NB4 (cell line): ENCODE data around the gene TADA3.
A peak's percentile ranks its signal among the peaks of the same experiment; 100 is the strongest.

ENCODE experiments used
- DNase-seq: peaks from one replicate; pipeline ENCODE4 v3.0.0; 2010; ENCODE audit warnings: low read depth
- H3K4me3 ChIP-seq: one replicate; pipeline ENCODE4 v1.5.1; 2011; ENCODE audit warnings: mild to moderate bottlenecking, low read depth, low read length, moderate library complexity
- MAX ChIP-seq: IDR thresholded peaks from 2 replicates; pipeline ENCODE4 v1.6.1; 2011; ENCODE audit warnings: low read depth, low read length
- MYC ChIP-seq: IDR thresholded peaks from 2 replicates; pipeline ENCODE4 v1.6.1; 2011; ENCODE audit warnings: low read depth, low read length
- POLR2A ChIP-seq: IDR thresholded peaks from 2 replicates; pipeline ENCODE4 v1.6.1; 2011; ENCODE audit warnings: mild to moderate bottlenecking; ENCODE audit not compliant: insufficient read length; ENCODE audit errors: extremely low read depth
- TF ChIP-seq, protein P1 (sequence below): IDR thresholded peaks from one replicate; pipeline ENCODE4 v1.5.1; 2012; ENCODE audit warnings: low read depth, low read length

The TADA3 gene

GRCh38 chr3:9786209-9786739 is 6.0 kb downstream of the TADA3 start:
- peak; percentile 55 for DNase-seq
- no peak overlapping the region for H3K4me3 ChIP-seq
- TF ChIP-seq, protein P1, sequence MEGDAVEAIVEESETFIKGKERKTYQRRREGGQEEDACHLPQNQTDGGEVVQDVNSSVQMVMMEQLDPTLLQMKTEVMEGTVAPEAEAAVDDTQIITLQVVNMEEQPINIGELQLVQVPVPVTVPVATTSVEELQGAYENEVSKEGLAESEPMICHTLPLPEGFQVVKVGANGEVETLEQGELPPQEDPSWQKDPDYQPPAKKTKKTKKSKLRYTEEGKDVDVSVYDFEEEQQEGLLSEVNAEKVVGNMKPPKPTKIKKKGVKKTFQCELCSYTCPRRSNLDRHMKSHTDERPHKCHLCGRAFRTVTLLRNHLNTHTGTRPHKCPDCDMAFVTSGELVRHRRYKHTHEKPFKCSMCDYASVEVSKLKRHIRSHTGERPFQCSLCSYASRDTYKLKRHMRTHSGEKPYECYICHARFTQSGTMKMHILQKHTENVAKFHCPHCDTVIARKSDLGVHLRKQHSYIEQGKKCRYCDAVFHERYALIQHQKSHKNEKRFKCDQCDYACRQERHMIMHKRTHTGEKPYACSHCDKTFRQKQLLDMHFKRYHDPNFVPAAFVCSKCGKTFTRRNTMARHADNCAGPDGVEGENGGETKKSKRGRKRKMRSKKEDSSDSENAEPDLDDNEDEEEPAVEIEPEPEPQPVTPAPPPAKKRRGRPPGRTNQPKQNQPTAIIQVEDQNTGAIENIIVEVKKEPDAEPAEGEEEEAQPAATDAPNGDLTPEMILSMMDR: no peak
- TF ChIP-seq POLR2A (no peak), MYC (no peak), MAX (no peak)

DNA sequence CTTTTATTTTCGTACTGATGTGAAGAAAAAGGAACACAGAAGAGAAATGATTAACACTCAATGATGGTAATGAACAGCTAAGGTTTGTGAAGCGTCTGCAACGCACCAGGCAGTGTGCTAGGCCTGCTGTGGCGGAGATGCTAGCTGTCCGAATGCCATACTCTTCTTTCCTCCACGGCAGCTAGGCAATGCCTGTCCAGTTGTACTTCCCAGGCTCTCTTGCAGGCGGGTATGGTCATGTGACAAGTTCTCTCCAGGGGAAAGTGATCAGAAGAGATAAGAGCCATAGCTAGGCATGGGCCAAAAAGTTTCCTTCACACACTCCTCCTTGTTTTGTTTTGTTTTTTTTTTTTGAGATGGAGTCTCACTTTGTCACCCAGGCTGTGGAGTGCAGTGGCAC is 6.7 kb downstream of the TADA3 start:
- DNase-seq: peak; percentile 36
- TF ChIP-seq MYC (no peak), POLR2A (no peak), MAX (no peak)
- TF ChIP-seq, protein P1: no peak
- H3K4me3 ChIP-seq: no peak overlapping the region

DNA sequence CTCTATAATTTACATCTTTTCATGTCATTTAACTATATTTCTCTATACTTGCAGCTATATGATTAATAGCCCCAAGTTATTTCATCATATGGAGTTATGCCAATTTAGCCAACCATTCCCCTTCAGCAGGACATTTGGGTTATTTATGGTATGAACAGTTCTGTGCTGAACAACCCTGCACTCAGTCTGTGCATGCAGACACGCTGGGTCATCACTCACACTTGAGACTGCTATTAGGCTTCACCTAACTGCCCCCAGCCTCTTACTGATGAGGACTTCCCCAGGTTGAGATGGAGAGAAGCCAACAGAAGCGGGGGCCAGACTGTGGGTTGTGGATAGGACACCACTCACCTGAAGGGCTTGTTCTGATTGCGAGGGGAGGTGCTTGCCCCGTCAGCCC is 7.3 kb downstream of the TADA3 start:
- TF ChIP-seq, protein P1: no peak
- TF ChIP-seq POLR2A: no peak
- DNase-seq: no peak
- no peak overlapping the region for H3K4me3 ChIP-seq

- H3K4me3 ChIP-seq: no peak overlapping the region
- DNase-seq: no peak
- no peak for TF ChIP-seq POLR2A
- no peak for TF ChIP-seq MYC
- TF ChIP-seq MAX: no peak
- TF ChIP-seq, protein P1: no peak
These were observed 8.3 kb downstream of the TADA3 start for GRCh38 chr3:9783954-9784353.

DNA sequence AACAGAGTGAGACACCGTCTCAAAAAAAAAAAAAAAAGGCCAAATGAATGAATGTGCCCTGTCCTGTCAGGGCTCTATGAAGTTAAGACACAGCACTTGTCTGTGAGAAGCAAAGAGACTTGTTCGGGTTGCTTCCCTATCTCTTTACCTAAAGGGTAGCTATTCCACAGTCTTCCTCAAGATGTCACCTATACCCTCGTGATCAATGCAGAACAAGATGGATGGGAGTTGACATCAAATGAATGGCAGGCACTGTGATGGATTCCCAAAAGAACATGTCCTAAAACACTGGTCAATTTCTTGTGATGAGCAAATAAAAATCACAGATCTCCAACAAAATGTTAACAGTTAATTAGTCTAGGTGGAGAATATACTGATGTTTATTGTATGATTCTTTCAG is 9.5 kb downstream of the TADA3 start:
- TF ChIP-seq, protein P1: peak; percentile 38
- no peak for TF ChIP-seq MYC
- no peak overlapping the region for H3K4me3 ChIP-seq
- DNase-seq: peak; percentile 72

DNA sequence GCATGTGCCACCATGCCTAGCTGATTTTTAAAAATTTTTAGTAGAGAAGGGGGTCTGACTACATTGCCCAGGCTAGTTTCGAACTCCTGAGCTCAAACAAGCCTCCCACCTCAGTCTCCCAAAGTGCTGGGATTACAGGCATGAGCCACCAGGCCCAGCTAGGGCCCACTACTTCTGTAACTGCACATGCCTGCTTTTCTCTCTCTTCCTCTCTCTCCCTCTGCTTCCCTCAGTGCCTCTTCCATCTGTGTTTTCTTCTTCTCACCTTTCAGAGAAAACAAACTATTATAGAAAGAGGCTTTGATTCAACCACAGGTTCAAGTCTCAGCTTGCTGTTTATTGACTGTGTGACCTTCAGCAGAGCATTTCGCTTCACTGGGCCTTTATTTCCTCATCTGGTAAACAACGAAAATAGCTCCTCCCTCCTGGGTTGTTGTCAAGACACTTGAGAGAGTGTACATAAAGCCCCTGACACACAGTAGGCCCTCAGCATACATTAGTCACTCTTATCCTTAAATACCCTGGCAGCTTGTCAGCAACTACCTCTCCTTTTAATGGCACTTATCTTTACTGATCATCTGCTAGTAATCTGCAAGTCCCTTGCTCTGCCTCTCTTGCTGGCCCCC is 10.2 kb downstream of the TADA3 start:
- H3K4me3 ChIP-seq: no peak overlapping the region
- TF ChIP-seq POLR2A (no peak), MAX (no peak), MYC (no peak)
- TF ChIP-seq, protein P1: no peak
- peak; percentile 36 for DNase-seq
